ENCODE results near the gene ITGAV. TPM values are rescaled to one million over a fixed set of nuclear protein-coding genes. Genes with fewer than 3 reads are reported as not detected.

The ITGAV gene
- total RNA-seq, 1 donor from 2014 or later = 188 TPM

- no peak for DNase-seq
These were observed 14.0 kb upstream of the ITGAV start for GRCh38 chr2:186575856-186576255.

- no peak for DNase-seq
These were observed 13.2 kb upstream of the ITGAV start for GRCh38 chr2:186576614-186577013.

GRCh38 chr2:186582698-186583097, 7.2 kb upstream of the ITGAV start:
- DNase-seq = no peak

GRCh38 chr2:186584053-186584452, 5.8 kb upstream of the ITGAV start:
- no peak for DNase-seq

GRCh38 chr2:186588421-186588820, 1.4 kb upstream of the ITGAV start:
- DNase-seq = no peak

GRCh38 chr2:186588940-186589611, 780 bp upstream of the ITGAV start:
- DNase-seq = peak; percentile 33

GRCh38 chr2:186590350-186590758, 498 bp downstream of the ITGAV start:
- peak; percentile 65 for DNase-seq

- DNase-seq = peak; percentile 65
These were observed 1.1 kb downstream of the ITGAV start for GRCh38 chr2:186590759-186591505.

GRCh38 chr2:186591506-186591890, 1.6 kb downstream of the ITGAV start:
- no peak for DNase-seq

GRCh38 chr2:186592137-186592875, 2.5 kb downstream of the ITGAV start:
- DNase-seq = peak; percentile 48

- DNase-seq = no peak
These were observed 3.7 kb downstream of the ITGAV start for GRCh38 chr2:186593523-186593922.

GRCh38 chr2:186594001-186594722, 4.3 kb downstream of the ITGAV start:
- no peak for DNase-seq

- DNase-seq = peak; percentile 61
These were observed 5.4 kb downstream of the ITGAV start for GRCh38 chr2:186595219-186595618.

- peak; percentile 53 for DNase-seq
These were observed 9.4 kb downstream of the ITGAV start for GRCh38 chr2:186599186-186599778.

- peak; percentile 89 for DNase-seq
These were observed 13.4 kb downstream of the ITGAV start for GRCh38 chr2:186603286-186603685.

GRCh38 chr2:186605041-186605440, 15.2 kb downstream of the ITGAV start:
- DNase-seq = peak; percentile 88

GRCh38 chr2:186607660-186608324, 17.9 kb downstream of the ITGAV start:
- no peak for DNase-seq

- DNase-seq = peak; percentile 48
These were observed 20.9 kb downstream of the ITGAV start for GRCh38 chr2:186610785-186611184.

- no peak for DNase-seq
These were observed 21.7 kb downstream of the ITGAV start for GRCh38 chr2:186611526-186611925.

GRCh38 chr2:186612026-186612425, 22.2 kb downstream of the ITGAV start:
- DNase-seq = no peak

GRCh38 chr2:186612555-186613440, 22.9 kb downstream of the ITGAV start:
- DNase-seq = no peak

Data from dermis blood vessel endothelial cell (primary cell).